GM12892 (cell line): Measurements from ENCODE around the gene GPR18.

Experiments used
- DNase-seq: peaks from one replicate; pipeline ENCODE4 v3.0.0; 2011; ENCODE audit not compliant: insufficient read length
- FAIRE-seq: peaks from 2 replicates; lab custom pipeline; 2011; peaks lifted over from hg19 to GRCh38; lab: Jason Lieb, UNC
- POLR2A ChIP-seq: IDR thresholded peaks from 2 replicates; pipeline ENCODE4 v1.6.1; 2011; ENCODE audit warnings: low read depth, low read length, control low read depth
- POLR2AphosphoS5 ChIP-seq: IDR thresholded peaks from 2 replicates; pipeline ENCODE4 v1.6.1; 2011; ENCODE audit warnings: low read depth, low read length, control low read depth
- TAF1 ChIP-seq: IDR thresholded peaks from 2 replicates; pipeline ENCODE4 v1.6.1; 2011; ENCODE audit warnings: low read depth, mild to moderate bottlenecking, control low read depth, low read length, borderline replicate concordance

Gene GPR18

DNA sequence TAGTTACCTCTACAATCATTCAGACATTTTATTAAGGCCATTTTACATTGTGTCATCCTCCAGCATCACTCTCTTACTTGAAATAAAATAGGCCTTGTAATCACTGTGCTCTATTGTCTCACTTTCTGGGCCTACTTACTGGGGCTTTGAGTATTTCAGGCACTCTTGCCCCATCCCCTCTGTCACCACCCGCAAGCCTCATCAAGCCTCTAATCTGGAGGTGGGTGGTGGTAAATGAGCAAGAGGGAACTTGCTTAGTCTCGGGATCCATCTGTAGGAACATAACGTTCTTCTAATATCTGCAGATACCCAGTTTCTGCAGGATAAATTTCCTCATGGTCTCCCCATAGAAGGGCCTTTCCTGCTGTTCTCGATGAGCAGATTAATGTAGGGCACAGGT lies 19.4 kb upstream of the GPR18 start:
- TF ChIP-seq TAF1 (no peak), POLR2AphosphoS5 (no peak)
- DNase-seq: no peak
- FAIRE-seq: no peak

DNA sequence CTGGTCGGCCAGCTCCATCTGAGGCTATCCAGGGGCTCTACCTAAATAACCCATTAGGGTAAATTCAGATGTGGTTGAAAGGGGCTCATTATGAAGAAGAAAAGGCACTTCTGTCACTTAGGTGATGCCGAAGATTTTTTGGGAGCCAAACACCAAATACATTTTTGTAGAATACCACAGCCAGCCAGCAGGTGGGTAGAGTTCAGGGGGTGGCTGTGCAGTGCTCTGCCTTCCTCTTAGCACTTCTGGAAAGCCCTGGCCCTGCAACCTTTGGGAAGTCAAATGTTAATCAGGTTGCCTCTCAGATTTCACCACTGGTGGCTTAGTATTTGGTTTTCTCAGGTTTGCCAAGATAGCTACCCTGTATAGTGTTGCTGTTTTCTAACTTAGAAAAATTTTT lies 18.5 kb upstream of the GPR18 start:
- FAIRE-seq: peak; percentile 48
- TF ChIP-seq TAF1: no peak
- TF ChIP-seq POLR2A: no peak
- no peak for TF ChIP-seq POLR2AphosphoS5
- no peak for DNase-seq

DNA sequence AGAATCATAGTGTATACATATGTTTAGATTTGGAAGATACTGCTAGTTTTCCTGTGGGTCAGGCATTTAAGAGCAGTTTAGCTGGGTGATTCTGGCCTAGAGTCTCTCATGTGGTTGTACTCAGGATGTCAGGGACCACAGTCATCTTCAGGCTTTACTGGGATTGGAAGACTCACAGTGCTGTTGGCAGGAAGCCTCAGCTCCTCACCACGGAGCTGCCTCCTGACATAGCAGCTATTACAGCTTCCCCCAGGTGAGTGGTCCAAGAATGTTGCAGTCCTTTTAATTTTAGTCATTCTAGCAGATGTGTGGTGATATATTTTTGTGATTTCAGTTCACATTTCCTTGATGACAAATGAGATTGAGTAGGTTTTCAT lies 16.9 kb upstream of the GPR18 start:
- FAIRE-seq (peak; percentile 76), DNase-seq (no peak)
- no peak for TF ChIP-seq POLR2AphosphoS5
- no peak for TF ChIP-seq TAF1
- no peak for TF ChIP-seq POLR2A

DNA sequence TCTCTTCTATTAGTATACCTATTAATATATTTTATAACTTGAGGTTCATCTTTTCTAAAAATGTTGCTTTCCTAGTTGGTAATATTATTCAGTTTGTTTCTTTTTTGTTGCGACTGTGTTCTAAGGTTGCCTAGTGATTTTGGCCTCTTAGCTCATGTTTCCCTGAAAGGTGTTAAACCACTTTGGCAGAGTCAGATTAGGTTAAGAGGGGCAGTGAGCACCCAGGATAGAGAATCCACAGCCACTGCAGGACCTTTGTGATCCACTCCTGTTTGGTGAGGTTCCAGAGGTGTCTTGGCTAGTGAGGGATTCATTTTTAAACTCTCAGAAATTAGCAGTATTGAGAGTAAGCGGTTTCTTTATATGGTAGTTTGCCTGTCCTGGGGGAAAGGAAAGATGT lies 14.9 kb upstream of the GPR18 start:
- DNase-seq: no peak

DNA sequence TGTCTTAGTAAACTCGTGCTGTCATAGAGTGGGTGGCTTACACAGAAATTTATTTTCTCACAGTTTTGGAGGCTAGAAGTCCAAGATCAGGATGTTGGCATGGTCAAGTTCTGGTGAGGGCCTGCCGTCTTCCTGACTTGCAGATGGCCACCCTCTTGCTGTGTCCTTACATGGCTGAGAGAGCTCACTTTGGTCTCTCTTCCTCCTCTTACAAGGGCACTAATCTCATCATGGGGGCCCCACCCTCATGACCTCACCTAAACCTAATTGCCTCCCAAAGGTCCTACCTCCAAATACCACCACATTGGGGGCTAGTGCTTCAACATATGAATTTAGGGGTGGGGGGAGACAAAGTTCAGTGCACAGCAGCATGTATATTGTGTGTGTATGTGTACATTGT lies 14.3 kb upstream of the GPR18 start:
- DNase-seq: no peak
- FAIRE-seq: peak; percentile 50
- TF ChIP-seq POLR2A: no peak
- no peak for TF ChIP-seq POLR2AphosphoS5
- no peak for TF ChIP-seq TAF1

More for the DNA sequence above, 14.9 kb upstream of the GPR18 start:
- FAIRE-seq: no peak
- no peak for TF ChIP-seq TAF1
- TF ChIP-seq POLR2AphosphoS5: no peak
- no peak for TF ChIP-seq POLR2A

DNA sequence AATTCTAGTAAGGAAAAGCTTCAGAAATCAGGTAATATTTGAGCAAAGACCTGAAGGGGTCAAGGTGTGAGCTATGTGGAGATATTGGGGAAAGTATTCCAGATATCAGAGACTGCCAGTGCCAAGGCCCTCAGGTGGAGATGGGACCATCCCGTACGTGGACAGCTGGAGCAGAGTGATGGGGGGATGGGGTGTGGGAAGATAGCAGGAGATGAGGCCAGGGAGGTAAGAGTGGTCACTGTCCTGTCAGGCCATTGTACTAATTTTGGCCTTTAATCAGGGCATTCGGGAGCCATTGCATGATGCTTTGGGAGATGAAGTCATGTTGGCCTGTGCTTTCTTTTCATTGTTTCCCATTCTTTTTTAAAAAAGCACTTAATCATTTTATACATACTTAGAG lies 13.1 kb upstream of the GPR18 start:
- DNase-seq (no peak), FAIRE-seq (peak; percentile 40)
- TF ChIP-seq POLR2AphosphoS5: no peak
- no peak for TF ChIP-seq TAF1
- no peak for TF ChIP-seq POLR2A

DNA sequence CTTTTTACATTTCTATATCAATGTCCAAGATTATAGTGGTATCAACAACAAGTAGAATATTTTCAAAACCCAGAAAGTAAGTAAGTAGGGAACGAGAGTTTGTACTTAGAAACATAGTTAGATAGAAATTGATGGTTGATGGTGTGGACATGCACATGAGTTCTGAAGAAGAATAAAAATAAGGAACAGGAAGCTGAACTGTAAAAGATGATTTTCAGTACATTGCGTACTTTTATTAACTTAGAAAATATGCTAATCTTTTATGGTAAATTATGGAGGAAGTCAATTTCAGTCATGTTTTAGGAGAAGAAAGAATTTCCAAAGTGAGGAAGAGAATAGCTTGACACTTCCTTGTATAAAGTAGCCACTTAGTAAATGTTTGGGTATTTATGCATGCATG lies 12.3 kb upstream of the GPR18 start:
- no peak for TF ChIP-seq POLR2AphosphoS5
- no peak for TF ChIP-seq POLR2A
- TF ChIP-seq TAF1: no peak
- no peak for DNase-seq
- FAIRE-seq: no peak

DNA sequence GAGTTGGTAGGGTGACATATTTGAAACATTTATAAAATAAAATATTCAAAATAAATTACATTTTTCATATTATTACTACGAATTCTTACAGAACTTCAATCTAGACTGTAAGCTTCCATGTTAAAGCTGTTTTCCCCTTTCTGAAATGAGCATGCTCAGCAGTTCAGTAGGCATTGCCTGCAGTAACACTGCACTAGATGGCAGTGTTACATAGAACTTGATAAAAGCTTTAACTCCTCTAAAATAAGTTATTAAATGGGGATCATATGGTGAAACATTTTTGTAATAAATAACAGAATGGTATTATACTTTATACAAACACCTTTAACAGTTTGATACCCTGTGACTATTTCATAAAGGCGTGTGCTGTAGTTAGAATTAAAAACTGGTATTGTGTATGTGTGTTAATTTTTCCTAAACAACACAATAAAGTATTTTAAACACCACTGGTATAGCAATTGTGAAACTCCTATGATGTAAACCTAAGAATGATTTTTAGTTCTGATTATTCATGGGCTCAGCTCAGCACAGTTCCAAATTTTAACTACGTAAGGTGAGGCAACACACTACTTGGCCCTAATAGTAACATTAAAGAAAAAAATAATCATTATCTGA lies 11.6 kb upstream of the GPR18 start:
- no peak for DNase-seq
- FAIRE-seq: no peak
- TF ChIP-seq TAF1: no peak
- no peak for TF ChIP-seq POLR2A
- no peak for TF ChIP-seq POLR2AphosphoS5

DNA sequence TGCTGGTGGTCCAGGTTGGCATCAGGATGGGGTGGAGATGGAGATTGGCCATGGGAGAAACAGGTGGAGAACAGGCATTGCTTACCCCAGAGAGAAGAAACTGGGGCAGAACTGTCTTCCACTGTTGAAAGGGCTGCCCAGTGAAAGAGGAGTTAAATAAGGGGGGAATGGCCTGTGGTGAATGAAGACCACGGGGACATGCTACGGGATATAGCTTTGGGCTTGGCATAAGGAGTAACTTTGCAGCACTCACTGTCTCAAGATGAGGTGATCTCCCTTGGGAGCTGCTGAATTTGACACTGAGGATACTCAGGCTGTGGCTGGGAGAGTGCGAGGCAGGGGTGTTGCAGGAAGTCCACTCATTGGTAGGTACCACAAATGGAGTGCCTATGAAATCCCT lies 10.6 kb upstream of the GPR18 start:
- DNase-seq (no peak), FAIRE-seq (no peak)
- TF ChIP-seq POLR2A (no peak), POLR2AphosphoS5 (no peak), TAF1 (no peak)

DNA sequence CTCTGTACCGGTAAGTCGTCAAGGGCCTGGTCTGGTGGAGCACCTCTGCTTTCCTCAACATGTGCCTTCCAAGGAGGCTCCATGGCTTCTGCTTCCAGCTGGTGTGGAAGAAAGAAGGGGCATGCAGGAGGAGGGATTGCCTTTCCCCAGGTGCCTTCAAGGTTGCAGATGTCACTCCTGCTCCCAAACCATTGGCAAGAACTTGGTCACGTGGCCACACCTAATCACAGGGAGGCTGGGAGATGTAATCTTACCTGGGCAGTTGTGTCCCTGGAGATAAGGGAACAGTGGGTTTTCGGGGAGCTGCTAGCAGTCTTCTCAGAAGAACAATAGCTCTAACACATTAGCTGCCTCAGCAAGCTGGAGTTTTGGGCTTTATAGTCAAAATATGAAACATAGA lies 9.7 kb upstream of the GPR18 start:
- DNase-seq: no peak
- no peak for FAIRE-seq
- no peak for TF ChIP-seq TAF1
- TF ChIP-seq POLR2A: no peak
- no peak for TF ChIP-seq POLR2AphosphoS5

DNA sequence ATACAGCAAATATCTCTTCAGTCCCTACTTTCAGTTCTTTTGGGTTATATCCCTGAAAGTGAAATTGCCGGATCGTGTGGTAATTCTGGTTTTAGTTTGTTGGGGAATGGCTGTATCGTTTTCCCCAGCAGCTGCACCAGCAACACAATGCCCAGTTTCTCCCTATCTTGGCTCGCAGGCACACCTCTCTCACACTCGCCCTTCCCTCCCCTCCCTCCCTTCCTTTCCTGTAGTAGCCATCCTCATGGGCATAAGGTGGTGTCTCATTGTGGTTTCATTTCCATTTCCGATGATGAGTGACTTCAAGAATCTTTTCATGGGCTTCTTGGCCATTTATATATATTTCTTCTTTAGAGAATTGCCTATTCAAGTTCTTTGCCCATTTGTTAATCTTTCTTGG lies 8.6 kb upstream of the GPR18 start:
- TF ChIP-seq POLR2AphosphoS5: no peak
- TF ChIP-seq TAF1: no peak
- TF ChIP-seq POLR2A: no peak
- FAIRE-seq: no peak

DNA sequence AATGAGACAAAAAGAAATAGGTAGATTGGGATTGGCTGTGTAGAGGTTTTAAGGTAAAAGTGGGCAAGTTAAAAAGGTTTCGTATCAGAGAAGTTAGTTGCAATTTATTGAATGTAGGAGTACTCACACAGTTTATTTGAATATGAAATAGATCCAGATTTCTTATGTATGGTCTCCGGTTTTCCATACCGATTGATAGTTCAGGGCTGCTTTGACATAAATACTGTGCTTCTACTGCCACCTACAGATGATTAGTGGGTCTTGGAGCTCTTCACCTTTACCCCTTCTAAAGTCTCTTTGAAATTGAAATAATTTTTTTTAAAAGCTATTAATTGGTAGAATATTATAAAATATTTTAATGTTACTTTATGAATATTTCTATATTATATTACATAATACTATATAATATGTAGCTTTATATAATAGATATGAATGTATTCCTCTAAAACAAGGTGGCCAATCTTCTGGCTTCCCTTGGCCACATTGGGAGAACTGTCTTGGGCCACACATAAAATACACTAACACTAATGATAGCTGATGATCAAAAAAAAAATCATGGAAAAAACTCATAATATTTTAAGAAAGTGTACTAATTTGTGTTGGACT lies 7.7 kb upstream of the GPR18 start:
- FAIRE-seq (no peak), DNase-seq (no peak)
- TF ChIP-seq POLR2AphosphoS5 (no peak), TAF1 (no peak), POLR2A (no peak)

More for the DNA sequence above, 8.6 kb upstream of the GPR18 start:
- DNase-seq: no peak
